Measurements from ENCODE around the gene EHD2. TPM values are rescaled to one million over a fixed set of nuclear protein-coding genes. Genes with fewer than 3 reads are reported as not detected.

Gene EHD2
- total and polyA plus RNA-seq, 2 experiments from 2014 or later: 163 to 498 TPM

DNA sequence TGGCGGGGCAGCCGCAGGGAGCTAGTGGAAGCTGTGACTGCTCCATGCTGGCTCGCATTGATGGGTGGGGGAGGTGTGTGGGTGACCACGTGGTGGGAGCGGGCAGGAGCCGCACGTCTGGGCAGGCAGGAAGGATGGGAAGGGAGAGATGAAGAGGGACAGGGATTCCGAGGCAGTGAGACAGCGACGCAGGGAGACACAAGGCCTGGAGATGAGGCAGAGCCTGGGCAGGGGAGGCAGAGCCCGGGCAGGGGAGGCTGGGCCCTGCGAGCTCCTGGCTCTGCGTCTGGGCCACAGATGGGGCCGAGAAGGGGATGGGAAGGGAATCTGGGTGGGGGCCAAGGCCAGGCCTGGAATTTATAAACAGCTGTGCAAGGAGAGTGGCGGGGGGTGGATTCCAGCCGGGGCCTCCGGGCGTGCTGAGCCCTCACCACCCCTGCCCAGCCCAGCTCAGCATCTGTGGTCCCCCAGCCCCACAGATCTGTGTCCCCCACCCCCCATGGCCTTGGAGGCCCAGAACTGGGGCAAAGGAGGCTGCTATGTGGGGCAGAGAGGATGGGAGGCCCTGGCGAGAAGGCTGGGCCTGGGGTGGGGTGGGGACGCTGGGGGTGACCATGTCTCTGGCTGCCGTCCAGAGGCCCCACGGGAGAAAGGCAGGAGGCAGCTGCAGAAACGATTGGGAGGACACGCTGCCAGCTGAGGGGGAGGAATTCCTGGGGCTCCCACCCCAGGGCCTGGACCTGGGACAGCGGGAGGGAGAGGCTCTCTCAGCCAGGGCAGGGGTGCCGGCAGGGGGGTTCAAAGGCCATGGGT, 6.0 kb downstream of the EHD2 start:
- in situ Hi-C loops (cut with MboI): no loop called here
- 1 to 2% methylated on average over 19 to 26 of the region's 26 CpGs for WGBS, 2 experiments (ENCODE audit: low coverage in 1 of 2, low lambda C conversion rate in 2 of 2, missing lambda C conversion rate in 2 of 2)
- Histone ChIP-seq H3K9ac (peak overlapping the region; percentile 79), H3F3A (ENCODE audit: insufficient read depth) (peaks cover 62% of the 10 kb centered on the region), H3K27me3 (replicated peaks; ENCODE audit: insufficient read depth) (no peaks in the 10 kb centered on the region), H3K4me3 (peak overlapping the region; percentile 65), H4K20me1 (ENCODE audit: insufficient read depth) (0 out of 2 replicates have a peak, but pooled peaks cover 1% of the 10 kb centered on the region), H3K27ac (peak overlapping the region; percentile 96), H3K9me3 (ENCODE audit: low read depth) (no peaks in the 10 kb centered on the region), H3K4me1 (ENCODE audit: insufficient read depth) (peaks cover 61% of the 10 kb centered on the region), H2AFZ (no peak overlapping the region), H3K4me2 (ENCODE audit: unreplicated experiment) (peak overlapping the region; percentile 76), H3K79me2 (ENCODE audit: insufficient read depth) (peaks cover 71% of the 10 kb centered on the region), H3K9me2 (ENCODE audit: insufficient read depth) (no peaks in the 10 kb centered on the region), H3K36me3 (ENCODE audit: low read depth) (peaks cover 23% of the 10 kb centered on the region)
- peak; percentile 99 for DNase-seq
- TF ChIP-seq EZH2phosphoT487 (IDR thresholded peaks at IDR 0.05; ENCODE audit: insufficient read depth, low read depth) (no peak), EZH2 (IDR thresholded peaks at IDR 0.05; ENCODE audit: insufficient read depth, poor library complexity, severe bottlenecking) (no peak)

GRCh38 chr19:47720669-47721422, 7.6 kb downstream of the EHD2 start:
- Histone ChIP-seq H3K27ac (peak overlapping the region; percentile 96), H3K9me3 (ENCODE audit: low read depth) (no peaks in the 10 kb centered on the region), H2AFZ (no peak overlapping the region), H3K9me2 (ENCODE audit: insufficient read depth) (no peaks in the 10 kb centered on the region), H3K4me2 (ENCODE audit: unreplicated experiment) (peak overlapping the region; percentile 76), H4K20me1 (ENCODE audit: insufficient read depth) (0 out of 2 replicates have a peak, but pooled peaks cover 4% of the 10 kb centered on the region), H3F3A (ENCODE audit: insufficient read depth) (peaks cover 66% of the 10 kb centered on the region), H3K9ac (peak overlapping the region; percentile 79), H3K36me3 (ENCODE audit: low read depth) (peaks cover 27% of the 10 kb centered on the region), H3K79me2 (ENCODE audit: insufficient read depth) (peaks cover 70% of the 10 kb centered on the region), H3K4me3 (0 out of 2 replicates have a peak overlapping the region, but pooled peaks have one; percentile 65), H3K4me1 (ENCODE audit: insufficient read depth) (peaks cover 58% of the 10 kb centered on the region), H3K27me3 (replicated peaks; ENCODE audit: insufficient read depth) (no peaks in the 10 kb centered on the region)
- DNase-seq: no peak
- TF ChIP-seq EZH2 (IDR thresholded peaks at IDR 0.05; ENCODE audit: insufficient read depth, poor library complexity, severe bottlenecking) (no peak), EZH2phosphoT487 (IDR thresholded peaks at IDR 0.05; ENCODE audit: insufficient read depth, low read depth) (no peak)
- WGBS, 2 experiments (ENCODE audit: low coverage in 1 of 2, low lambda C conversion rate in 2 of 2, missing lambda C conversion rate in 2 of 2): 81% methylated on average over 13 to 14 of the region's 14 CpGs
- in situ Hi-C loops (cut with MboI): no loop called here

GRCh38 chr19:47723581-47723940, 10.3 kb downstream of the EHD2 start:
- in situ Hi-C loops (cut with MboI): no loop called here
- H3K9me2 ChIP-seq (ENCODE audit: insufficient read depth): no peaks in the 10 kb centered on the region
- H3F3A ChIP-seq (ENCODE audit: insufficient read depth): peaks cover 68% of the 10 kb centered on the region
- peaks cover 65% of the 10 kb centered on the region for H3K4me1 ChIP-seq (ENCODE audit: insufficient read depth)
- H3K27ac ChIP-seq: peak overlapping the region; percentile 96
- peak; percentile 88 for DNase-seq
- peak overlapping the region; percentile 64 for H3K4me3 ChIP-seq
- H2AFZ ChIP-seq: no peak overlapping the region
- H4K20me1 ChIP-seq (ENCODE audit: insufficient read depth): 0 out of 2 replicates have a peak, but pooled peaks cover 4% of the 10 kb centered on the region
- 0 to 3% methylated on average over 2 to 7 of the region's 7 CpGs for WGBS, 2 experiments (ENCODE audit: low coverage in 1 of 2, low lambda C conversion rate in 2 of 2, missing lambda C conversion rate in 2 of 2)
- H3K9ac ChIP-seq: peak overlapping the region; percentile 87
- no peaks in the 10 kb centered on the region for H3K27me3 ChIP-seq (replicated peaks; ENCODE audit: insufficient read depth)
- H3K9me3 ChIP-seq (ENCODE audit: low read depth): no peaks in the 10 kb centered on the region
- peak overlapping the region; percentile 93 for H3K4me2 ChIP-seq (ENCODE audit: unreplicated experiment)
- H3K79me2 ChIP-seq (ENCODE audit: insufficient read depth): peaks cover 71% of the 10 kb centered on the region
- H3K36me3 ChIP-seq (ENCODE audit: low read depth): peaks cover 28% of the 10 kb centered on the region
- TF ChIP-seq EZH2phosphoT487 (IDR thresholded peaks at IDR 0.05; ENCODE audit: insufficient read depth, low read depth) (no peak), EZH2 (IDR thresholded peaks at IDR 0.05; ENCODE audit: insufficient read depth, poor library complexity, severe bottlenecking) (no peak)

- H3K4me1 ChIP-seq (ENCODE audit: insufficient read depth): peaks cover 64% of the 10 kb centered on the region
- no peaks in the 10 kb centered on the region for H3K9me2 ChIP-seq (ENCODE audit: insufficient read depth)
- H3K9ac ChIP-seq: no peak overlapping the region
- in situ Hi-C loops (cut with MboI): no loop called here
- H2AFZ ChIP-seq: no peak overlapping the region
- TF ChIP-seq EZH2 (IDR thresholded peaks at IDR 0.05; ENCODE audit: insufficient read depth, poor library complexity, severe bottlenecking) (no peak), EZH2phosphoT487 (IDR thresholded peaks at IDR 0.05; ENCODE audit: insufficient read depth, low read depth) (no peak)
- DNase-seq: no peak
- H3K36me3 ChIP-seq (ENCODE audit: low read depth): peaks cover 36% of the 10 kb centered on the region
- WGBS, 2 experiments (ENCODE audit: low coverage in 1 of 2, low lambda C conversion rate in 2 of 2, missing lambda C conversion rate in 2 of 2): 95 to 99% methylated on average over 42 to 48 of the region's 48 CpGs
- H3K4me3 ChIP-seq: no peak overlapping the region
- 0 out of 2 replicates have a peak, but pooled peaks cover 4% of the 10 kb centered on the region for H4K20me1 ChIP-seq (ENCODE audit: insufficient read depth)
- no peaks in the 10 kb centered on the region for H3K9me3 ChIP-seq (ENCODE audit: low read depth)
- peaks cover 69% of the 10 kb centered on the region for H3F3A ChIP-seq (ENCODE audit: insufficient read depth)
- H3K27ac ChIP-seq: peak overlapping the region; percentile 57
- H3K4me2 ChIP-seq (ENCODE audit: unreplicated experiment): no peak overlapping the region
- H3K79me2 ChIP-seq (ENCODE audit: insufficient read depth): peaks cover 79% of the 10 kb centered on the region
- H3K27me3 ChIP-seq (replicated peaks; ENCODE audit: insufficient read depth): no peaks in the 10 kb centered on the region
Measured at GRCh38 chr19:47725759-47726401, 12.7 kb downstream of the EHD2 start.
